HPDE6-E6E7 (cell line): ENCODE results near the gene MTMR2.
A peak's percentile ranks its signal among the peaks of the same experiment; 100 is the strongest.

Source experiments
- DNase-seq: peaks from one replicate; pipeline ENCODE4 v3.0.0; 2011; ENCODE audit warnings: missing footprints; ENCODE audit errors: extremely low spot score

MTMR2 gene

GRCh38 chr11:95923728-95924413 lies at the start of gene MTMR2:
TSS of gene MTMR2 (minus strand) at chr11:95924107. CDS start at chr11:95923954, 153 bp downstream.
- peak; percentile 26 for DNase-seq

- no peak for DNase-seq
Observed at GRCh38 chr11:95972060-95972459, 48.2 kb upstream of the MTMR2 start.

- DNase-seq, result no peak
Observed at GRCh38 chr11:95968585-95968984, 44.7 kb upstream of the MTMR2 start.

GRCh38 chr11:95964281-95964680 lies 40.4 kb upstream of the MTMR2 start:
- DNase-seq, result no peak

GRCh38 chr11:95961758-95962157 lies 37.9 kb upstream of the MTMR2 start:
- no peak for DNase-seq

GRCh38 chr11:95950905-95951304 lies 27.0 kb upstream of the MTMR2 start:
- no peak for DNase-seq

- DNase-seq, result no peak
Observed at GRCh38 chr11:95948637-95949036, 24.7 kb upstream of the MTMR2 start.

- no peak for DNase-seq
Observed at GRCh38 chr11:95944623-95945022, 20.7 kb upstream of the MTMR2 start.

GRCh38 chr11:95943546-95943945 lies 19.6 kb upstream of the MTMR2 start:
- DNase-seq, result no peak

- DNase-seq, result no peak
Observed at GRCh38 chr11:95939091-95939490, 15.2 kb upstream of the MTMR2 start.

- no peak for DNase-seq
Observed at GRCh38 chr11:95937358-95937757, 13.5 kb upstream of the MTMR2 start.

- no peak for DNase-seq
Observed at GRCh38 chr11:95933594-95933993, 9.7 kb upstream of the MTMR2 start.

- DNase-seq, result no peak
Observed at GRCh38 chr11:95931916-95932315, 8.0 kb upstream of the MTMR2 start.

- DNase-seq, result no peak
Observed at GRCh38 chr11:95930948-95931347, 7.0 kb upstream of the MTMR2 start.

GRCh38 chr11:95926726-95927125 lies 2.8 kb upstream of the MTMR2 start:
- no peak for DNase-seq

- DNase-seq, result peak; percentile 32
Observed at GRCh38 chr11:95925011-95925410, 1.1 kb upstream of the MTMR2 start.

- no peak for DNase-seq
Observed at GRCh38 chr11:95924414-95924760, 480 bp upstream of the MTMR2 start.

GRCh38 chr11:95923439-95923727 lies 524 bp downstream of the MTMR2 start:
- DNase-seq, result no peak

GRCh38 chr11:95922536-95923438 lies 1.1 kb downstream of the MTMR2 start:
- no peak for DNase-seq

GRCh38 chr11:95922099-95922498 lies 1.8 kb downstream of the MTMR2 start:
- no peak for DNase-seq

GRCh38 chr11:95920460-95921105 lies 3.3 kb downstream of the MTMR2 start:
- no peak for DNase-seq

GRCh38 chr11:95919514-95919913 lies 4.4 kb downstream of the MTMR2 start:
- DNase-seq, result no peak

- no peak for DNase-seq
Observed at GRCh38 chr11:95918720-95919119, 5.2 kb downstream of the MTMR2 start.
